HepG2 (cell line): ENCODE data around the gene HNRNPH3. TPM values are rescaled to one million over a fixed set of nuclear protein-coding genes. Genes with fewer than 3 reads are reported as not detected.

Experiments used
- ARID2 ChIP-seq: sonication (generic); formaldehyde crosslinking; IDR thresholded peaks from 2 replicates; pipeline ENCODE4 v1.8.1; 2022; ENCODE audit warnings: mild to moderate bottlenecking, missing genetic modification reagents, borderline replicate concordance
- BRCA1 ChIP-seq: sonication (generic); formaldehyde crosslinking; IDR thresholded peaks from 2 replicates; pipeline ENCODE4 v1.4.0; 2020; ENCODE audit warnings: missing genetic modification reagents
- FOXK1 ChIP-seq: sonication (generic); formaldehyde crosslinking; IDR thresholded peaks from 2 replicates; pipeline ENCODE4 v1.4.0; 2020; ENCODE audit warnings: low read depth, missing genetic modification reagents, borderline replicate concordance
- HNF4A ChIP-seq: sonication (generic); formaldehyde crosslinking; IDR thresholded peaks from 2 replicates; pipeline ENCODE4 v1.4.0; 2020; ENCODE audit warnings: missing genetic modification reagents
- LCORL ChIP-seq, 2 experiments: fragments of 450-650 bp in 1 of 2; sonication (generic) in 1 of 2; formaldehyde crosslinking in 1 of 2; IDR thresholded peaks; 2 replicates each; pipeline versions ENCODE4 v1.5.0 to v1.6.1; 2017 to 2020; ENCODE audit warnings: antibody characterized with exemption in 1 of 2, missing genetic modification reagents in 1 of 2
- NFIC ChIP-seq: IDR thresholded peaks from 2 replicates; pipeline ENCODE4 v1.6.1; 2012; ENCODE audit warnings: mild to moderate bottlenecking, low read length, inconsistent platforms
- PAX8 ChIP-seq: sonication (generic); formaldehyde crosslinking; IDR thresholded peaks from 2 replicates; pipeline ENCODE4 v1.8.0; 2022; ENCODE audit warnings: mild to moderate bottlenecking, missing genetic modification reagents, borderline replicate concordance
- REPIN1 ChIP-seq: sonication (generic); formaldehyde crosslinking; IDR thresholded peaks from 2 replicates; pipeline ENCODE4 v1.8.0; 2022; ENCODE audit warnings: missing genetic modification reagents, low read depth, mild to moderate bottlenecking, borderline replicate concordance
- SP1 ChIP-seq, 2 experiments: fragments of 450-650 bp in 1 of 2; sonication (generic) in 1 of 2; formaldehyde crosslinking in 1 of 2; IDR thresholded peaks; 2 replicates each; pipeline versions ENCODE4 v1.4.0 to v1.6.1; 2016 to 2020; ENCODE audit warnings: missing genetic modification reagents in 1 of 2
- SYNCRIP ChIP-seq: fragments of 200-400 bp; formaldehyde crosslinking; IDR thresholded peaks from 2 replicates; pipeline ENCODE4 v1.6.1; 2018; ENCODE audit warnings: mild to moderate bottlenecking, low read depth, low read length; ENCODE audit not compliant: insufficient read depth
- U2AF2 ChIP-seq: fragments of 200-400 bp; formaldehyde crosslinking; IDR thresholded peaks from 2 replicates; pipeline ENCODE4 v1.6.1; 2017; ENCODE audit warnings: low read depth, mild to moderate bottlenecking, low read length
- ZNF407 ChIP-seq: sonication (generic); formaldehyde crosslinking; IDR thresholded peaks from one replicate; pipeline ENCODE4 v1.5.1; 2020; ENCODE audit warnings: mild to moderate bottlenecking, missing genetic modification reagents; ENCODE audit errors: not compliant biosample characterization
- ZNF639 ChIP-seq: conservative IDR thresholded peaks from 2 replicates; pipeline ENCODE4 v1.6.1; 2018; ENCODE audit warnings: missing genetic modification reagents
- ZNF710 ChIP-seq: sonication (generic); formaldehyde crosslinking; IDR thresholded peaks from 2 replicates; pipeline ENCODE4 v1.5.0; 2020; ENCODE audit warnings: mild to moderate bottlenecking, missing genetic modification reagents, borderline replicate concordance
- polyA plus RNA-seq, 8 experiments: library from polyadenylated mRNA; depleted of rRNA in 3 of 8; stranded (reverse) in 7 of 8; unstranded in 1 of 8; fragments of >200 nt; fragmentation: Illumina TruSeq in 4 of 8; extraction: Trizol in 4 of 8; gene quantifications; 2 replicates each; pipeline versions ENCODE4 v1.2.1 to v1.2.3, GENCODE V29; 2011 to 2016; ENCODE audit warnings: low read depth in 4 of 8, missing spikeins in 1 of 8, mixed read lengths in 1 of 8; ENCODE audit not compliant: insufficient read depth in 1 of 8
- total RNA-seq, 5 experiments: library from RNA; depleted of rRNA; stranded (reverse); fragments of >200 nt; fragmentation: Illumina TruSeq; extraction: Trizol; gene quantifications; 2 replicates each; pipeline ENCODE4 v1.2.3, GENCODE V29; 2016; ENCODE audit warnings: low read depth in 1 of 5

The HNRNPH3 gene
- total and polyA plus RNA-seq, 2 of the 13 experiments (the other 11 are each of a cell fraction or from before 2014, with no cell fraction given): 46.0 to 47.7 TPM

- TF ChIP-seq ZNF710 (CRISPR knock-in tag): 0 out of 2 replicates have a peak, but pooled peaks have one; percentile 26
- TF ChIP-seq SYNCRIP: no peak
- 0 out of 2 replicates have a peak, but pooled peaks have one; percentile 7 for TF ChIP-seq LCORL (IDR thresholded peaks at IDR 0.05)
- no peak for TF ChIP-seq LCORL (CRISPR knock-in tag; IDR thresholded peaks at IDR 0.05)
- TF ChIP-seq U2AF2: 0 out of 2 replicates have a peak, but pooled peaks have one; percentile 25
- TF ChIP-seq ZNF639 (CRISPR knock-in tag): 0 out of 2 replicates have a peak, but pooled peaks have one; percentile 25
- TF ChIP-seq NFIC: no peak
- peak; percentile 62; the same call in 1 of the 2 replicates for TF ChIP-seq REPIN1 (CRISPR knock-in tag)
- TF ChIP-seq ARID2 (CRISPR knock-in tag): no peak
- no peak for TF ChIP-seq SP1 (IDR thresholded peaks at IDR 0.05)
- TF ChIP-seq SP1 (CRISPR knock-in tag; IDR thresholded peaks at IDR 0.05): 0 out of 2 replicates have a peak, but pooled peaks have one; percentile 32
- TF ChIP-seq HNF4A (CRISPR knock-in tag): peak; percentile 9; the same call in 1 of the 2 replicates
- TF ChIP-seq ZNF407 (CRISPR knock-in tag): peak; percentile 8
- no peak; the same call in 1 of the 2 replicates for TF ChIP-seq FOXK1 (CRISPR knock-in tag)
- TF ChIP-seq BRCA1: no peak
- TF ChIP-seq PAX8 (CRISPR knock-in tag): peak; percentile 32; the same call in 1 of the 2 replicates
These were observed 594 bp downstream of the HNRNPH3 start, which contains the start of gene PBLD (continued) for GRCh38 chr10:68332259-68333057.
